Testis (tissue), 2 donors: Measurements from ENCODE around the gene NPHP4.

Experiments used
- POLR2A ChIP-seq: fragments of 450-650 bp; IDR thresholded peaks from one replicate; pipeline ENCODE4 v1.6.1; 2017; ENCODE audit warnings: antibody characterized with exemption, mild to moderate bottlenecking, moderate library complexity
- TF ChIP-seq, protein P1 (sequence below), 3 experiments: fragments of 450-650 bp in 2 of 3; fragments of 200-600 bp in 1 of 3; sonication (generic) in 1 of 3; IDR thresholded peaks; one replicate each; pipeline ENCODE4 v1.5.1; 2016 to 2019; ENCODE audit warnings: antibody characterized with exemption in 3 of 3, mild to moderate bottlenecking in 2 of 3, moderate library complexity in 1 of 3

DNA sequence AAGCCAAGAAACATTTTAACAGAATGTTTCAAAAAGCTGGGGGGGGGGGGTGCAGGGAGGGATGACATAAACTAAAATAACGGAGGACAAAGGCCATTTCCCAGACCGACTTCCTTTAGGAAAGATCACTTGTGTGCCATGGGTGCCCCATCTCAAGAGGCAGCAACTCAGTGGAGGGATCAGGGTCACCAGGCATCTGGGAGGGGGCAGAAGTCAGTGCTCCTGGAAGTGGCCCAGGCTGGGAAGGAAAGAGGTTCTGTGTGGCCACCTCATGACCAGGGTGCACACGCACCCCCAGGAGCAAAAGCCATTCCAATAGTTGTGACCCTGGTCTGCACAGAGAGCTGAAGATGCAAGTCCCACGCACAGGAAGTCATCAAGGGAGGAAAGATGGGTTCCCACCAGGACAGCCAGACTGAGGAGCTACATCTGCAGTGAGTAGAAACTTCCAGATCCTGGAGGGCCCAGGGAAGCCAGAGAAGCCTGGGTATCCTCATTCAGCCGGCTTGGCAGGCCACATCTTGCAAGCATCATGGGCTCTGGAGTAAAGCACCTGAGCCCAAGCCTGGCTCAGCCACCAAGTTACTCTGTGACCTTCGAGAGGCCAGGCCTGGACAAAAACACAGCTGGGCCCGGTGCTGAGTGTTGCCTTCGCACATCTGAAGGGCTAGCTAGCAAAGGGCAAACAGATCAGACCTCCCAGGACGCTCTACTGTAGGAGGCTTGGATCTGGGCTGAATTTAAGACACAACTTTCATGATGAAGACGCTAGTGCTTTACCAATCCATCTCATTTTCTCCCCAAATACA lies 36.0 kb downstream of the NPHP4 start:
- TF ChIP-seq POLR2A: no peak
- TF ChIP-seq, protein P1, sequence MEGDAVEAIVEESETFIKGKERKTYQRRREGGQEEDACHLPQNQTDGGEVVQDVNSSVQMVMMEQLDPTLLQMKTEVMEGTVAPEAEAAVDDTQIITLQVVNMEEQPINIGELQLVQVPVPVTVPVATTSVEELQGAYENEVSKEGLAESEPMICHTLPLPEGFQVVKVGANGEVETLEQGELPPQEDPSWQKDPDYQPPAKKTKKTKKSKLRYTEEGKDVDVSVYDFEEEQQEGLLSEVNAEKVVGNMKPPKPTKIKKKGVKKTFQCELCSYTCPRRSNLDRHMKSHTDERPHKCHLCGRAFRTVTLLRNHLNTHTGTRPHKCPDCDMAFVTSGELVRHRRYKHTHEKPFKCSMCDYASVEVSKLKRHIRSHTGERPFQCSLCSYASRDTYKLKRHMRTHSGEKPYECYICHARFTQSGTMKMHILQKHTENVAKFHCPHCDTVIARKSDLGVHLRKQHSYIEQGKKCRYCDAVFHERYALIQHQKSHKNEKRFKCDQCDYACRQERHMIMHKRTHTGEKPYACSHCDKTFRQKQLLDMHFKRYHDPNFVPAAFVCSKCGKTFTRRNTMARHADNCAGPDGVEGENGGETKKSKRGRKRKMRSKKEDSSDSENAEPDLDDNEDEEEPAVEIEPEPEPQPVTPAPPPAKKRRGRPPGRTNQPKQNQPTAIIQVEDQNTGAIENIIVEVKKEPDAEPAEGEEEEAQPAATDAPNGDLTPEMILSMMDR (IDR thresholded peaks at IDR 0.05): no peak
